ENCODE data around the gene HDAC3. TPM values are rescaled to one million over a fixed set of nuclear protein-coding genes. Genes with fewer than 3 reads are reported as not detected.

Gene HDAC3
- total and polyA plus RNA-seq, 8 donors: 17.8 to 68.9 (median 26.7) TPM

DNA sequence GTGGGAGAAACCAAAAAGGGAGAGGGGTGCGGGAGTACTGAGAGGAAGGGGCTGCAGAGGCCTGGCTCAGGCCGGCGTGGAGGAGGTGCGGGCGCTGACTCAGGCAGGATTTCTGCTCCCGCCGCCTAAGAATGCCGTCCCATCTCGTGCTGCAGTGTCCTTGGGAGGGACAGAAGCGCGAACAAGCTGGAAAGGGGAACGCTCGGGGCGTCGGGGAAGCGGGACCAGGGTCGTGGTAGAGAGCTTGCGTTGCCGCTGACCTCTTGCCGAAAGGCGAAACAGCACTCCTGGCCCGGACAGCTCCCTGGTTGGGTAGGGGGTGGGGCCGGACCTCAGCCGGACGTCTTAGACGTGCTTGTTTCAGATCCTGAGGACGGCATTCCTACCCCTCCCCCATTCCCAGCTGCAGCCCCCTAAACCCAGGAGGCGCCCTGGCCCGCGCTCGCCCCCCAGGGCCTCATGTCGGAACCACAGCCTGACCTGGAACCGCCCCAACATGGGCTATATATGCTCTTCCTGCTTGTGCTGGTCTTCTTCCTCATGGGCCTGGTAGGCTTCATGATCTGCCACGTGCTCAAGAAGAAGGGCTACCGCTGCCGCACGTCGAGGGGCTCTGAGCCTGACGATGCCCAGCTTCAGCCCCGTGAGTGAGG, 1.2 kb upstream of the HDAC3 start:
- no peaks in the 10 kb centered on the region for H3K27me3 ChIP-seq
- H3K27ac ChIP-seq: no peak overlapping the region
- H3K4me3 ChIP-seq: peak overlapping the region; percentile 53 to 90 (median 66)
- ATAC-seq (peak; percentile 51 to 64 (median 58)), FAIRE-seq (no peak), DNase-seq (peak; percentile 53 to 90 (median 69))
- H3K36me3 ChIP-seq: no peaks in the 10 kb centered on the region
- 9 to 10% methylated on average over 29 to 40 of the region's 40 CpGs for WGBS, 2 donors
- H3K4me1 ChIP-seq: peaks cover 8 to 17% (median 9%) of the 10 kb centered on the region in 3 donors
- intact Hi-C loops (cut with DNase I): no loop called here
- TF ChIP-seq, protein P1, sequence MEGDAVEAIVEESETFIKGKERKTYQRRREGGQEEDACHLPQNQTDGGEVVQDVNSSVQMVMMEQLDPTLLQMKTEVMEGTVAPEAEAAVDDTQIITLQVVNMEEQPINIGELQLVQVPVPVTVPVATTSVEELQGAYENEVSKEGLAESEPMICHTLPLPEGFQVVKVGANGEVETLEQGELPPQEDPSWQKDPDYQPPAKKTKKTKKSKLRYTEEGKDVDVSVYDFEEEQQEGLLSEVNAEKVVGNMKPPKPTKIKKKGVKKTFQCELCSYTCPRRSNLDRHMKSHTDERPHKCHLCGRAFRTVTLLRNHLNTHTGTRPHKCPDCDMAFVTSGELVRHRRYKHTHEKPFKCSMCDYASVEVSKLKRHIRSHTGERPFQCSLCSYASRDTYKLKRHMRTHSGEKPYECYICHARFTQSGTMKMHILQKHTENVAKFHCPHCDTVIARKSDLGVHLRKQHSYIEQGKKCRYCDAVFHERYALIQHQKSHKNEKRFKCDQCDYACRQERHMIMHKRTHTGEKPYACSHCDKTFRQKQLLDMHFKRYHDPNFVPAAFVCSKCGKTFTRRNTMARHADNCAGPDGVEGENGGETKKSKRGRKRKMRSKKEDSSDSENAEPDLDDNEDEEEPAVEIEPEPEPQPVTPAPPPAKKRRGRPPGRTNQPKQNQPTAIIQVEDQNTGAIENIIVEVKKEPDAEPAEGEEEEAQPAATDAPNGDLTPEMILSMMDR (IDR thresholded peaks at IDR 0.05): no peak
- no peaks in the 10 kb centered on the region for H3K9me3 ChIP-seq

DNA sequence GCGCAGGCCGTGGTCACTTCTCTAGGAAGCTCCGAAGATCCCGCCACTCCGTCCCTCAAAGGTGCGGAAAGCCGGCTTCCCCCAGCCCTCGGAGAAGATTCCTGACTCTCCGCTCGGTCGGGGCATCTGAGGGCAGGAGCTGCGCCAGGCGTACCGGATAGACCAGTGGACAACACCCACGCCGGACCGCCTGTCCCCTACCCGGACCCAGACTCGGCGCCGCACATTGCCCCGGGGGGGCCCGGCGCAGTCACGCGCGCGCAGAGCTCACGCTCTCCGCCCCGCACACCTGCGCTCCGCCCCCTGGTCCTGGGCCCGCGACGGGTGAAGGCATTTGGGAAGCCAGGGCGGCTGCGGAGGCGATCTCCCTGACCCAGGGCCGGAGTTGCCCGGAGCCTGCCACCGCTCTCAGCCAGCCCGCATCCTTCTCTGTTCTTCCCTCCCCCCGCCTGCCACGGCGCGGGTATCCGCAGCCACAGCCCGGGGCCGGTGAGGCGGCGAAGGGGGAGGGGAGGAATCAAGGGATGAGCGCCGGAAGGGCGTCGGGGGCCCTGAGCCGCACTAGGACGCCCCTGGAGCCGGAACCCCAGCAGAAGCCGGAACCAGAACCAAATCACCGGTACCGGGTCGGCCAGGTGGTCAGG, 596 bp upstream of the HDAC3 start:
- TF ChIP-seq, protein P1 (IDR thresholded peaks at IDR 0.05): no peak
- 0 to 1% methylated on average over 55 to 63 of the region's 63 CpGs for WGBS, 2 donors
- intact Hi-C loops (cut with DNase I): no loop called here
- Histone ChIP-seq H3K27me3 (no peaks in the 10 kb centered on the region), H3K4me1 (peaks cover 8 to 17% (median 9%) of the 10 kb centered on the region in 3 donors), H3K27ac (peak overlapping the region in 1 of 4 donors; percentile 50), H3K4me3 (peak overlapping the region; percentile 53 to 90 (median 66)), H3K36me3 (no peaks in the 10 kb centered on the region), H3K9me3 (no peaks in the 10 kb centered on the region)
- DNase-seq (peak in 3 of 6 donors; percentile 27 to 81 (median 61)), ATAC-seq (peak; percentile 31 to 50 (median 43)), FAIRE-seq (no peak)

DNA sequence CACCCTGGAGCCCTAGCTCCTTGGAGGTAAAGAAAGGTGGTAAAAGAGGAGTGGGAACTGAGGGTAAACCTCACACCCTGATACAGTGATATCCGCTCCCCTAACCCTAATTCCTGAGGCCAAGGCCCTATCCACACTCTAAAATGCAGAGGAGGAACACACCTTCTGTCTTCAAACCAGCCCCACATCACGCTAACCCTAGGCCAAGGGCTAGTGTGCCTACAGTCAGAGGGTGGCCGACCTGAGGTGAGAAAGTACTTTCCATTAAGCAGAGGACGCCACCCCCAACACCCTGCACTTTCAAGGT, 590 bp downstream of the HDAC3 start:
- Histone ChIP-seq H3K36me3 (no peaks in the 10 kb centered on the region), H3K4me3 (peak overlapping the region; percentile 53 to 90 (median 66)), H3K27ac (peak overlapping the region in 2 of 4 donors; percentile 5 to 56), H3K4me1 (peaks cover 8 to 17% (median 9%) of the 10 kb centered on the region in 3 donors), H3K27me3 (no peaks in the 10 kb centered on the region), H3K9me3 (no peaks in the 10 kb centered on the region)
- WGBS, 2 donors: 1 to 3% methylated on average over 4 of the region's 4 CpGs
- ATAC-seq (peak in 3 of 4 donors; percentile 2 to 5 (median 3)), DNase-seq (no peak), FAIRE-seq (no peak)
- intact Hi-C loops (cut with DNase I): no loop called here
- TF ChIP-seq, protein P1 (IDR thresholded peaks at IDR 0.05): no peak

DNA sequence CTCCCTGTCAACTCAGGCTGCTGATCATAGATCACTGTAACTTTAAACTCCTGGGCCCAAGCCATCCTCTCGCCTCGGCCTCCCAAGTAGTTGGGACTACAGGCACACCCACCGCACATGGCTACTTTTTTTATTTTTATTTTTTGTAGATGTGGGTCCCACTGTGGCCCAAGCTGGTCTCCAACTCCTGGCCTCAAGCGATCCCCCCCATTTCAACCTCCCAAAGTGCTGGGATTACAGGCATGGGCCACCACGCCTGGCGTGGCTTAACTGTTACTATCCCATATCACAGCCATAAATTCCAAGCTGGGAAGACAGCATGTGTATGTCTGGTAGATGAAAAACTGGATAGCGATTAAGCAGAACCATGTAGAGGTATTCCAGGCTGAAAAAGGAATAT, 1.0 kb downstream of the HDAC3 start:
- TF ChIP-seq, protein P1 (IDR thresholded peaks at IDR 0.05): no peak
- intact Hi-C loops (cut with DNase I): no loop called here
- Histone ChIP-seq H3K36me3 (no peaks in the 10 kb centered on the region), H3K4me1 (peaks cover 9 to 17% (median 13%) of the 10 kb centered on the region in 3 donors), H3K27ac (no peak overlapping the region), H3K27me3 (no peaks in the 10 kb centered on the region), H3K9me3 (no peaks in the 10 kb centered on the region), H3K4me3 (peak overlapping the region in 3 of 4 donors; percentile 66 to 90 (median 66))
- no peak for ATAC-seq
- WGBS, 2 donors: 43 to 56% methylated on average over 7 of the region's 7 CpGs
- no peak for DNase-seq
- FAIRE-seq: no peak

DNA sequence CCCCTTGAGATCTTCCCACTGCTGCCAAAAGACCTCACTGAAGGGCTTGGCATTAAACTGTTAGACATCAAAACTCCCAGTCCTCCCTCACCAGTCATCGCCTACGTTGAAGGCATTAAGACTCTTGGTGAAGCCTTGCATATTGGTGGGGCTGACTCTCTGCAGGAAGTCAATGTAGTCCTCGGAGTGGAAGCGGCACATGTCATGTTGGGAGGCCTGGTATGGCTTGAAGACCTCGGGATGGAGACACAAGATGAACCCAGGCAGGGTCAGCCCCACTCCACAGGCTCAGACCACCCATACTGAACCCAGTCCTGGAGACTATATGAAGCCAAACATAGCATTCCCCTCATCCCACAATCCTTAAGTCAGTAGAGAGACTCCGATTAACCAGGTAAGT, 1.9 kb downstream of the HDAC3 start:
- peaks cover 9 to 17% (median 13%) of the 10 kb centered on the region in 3 donors for H3K4me1 ChIP-seq
- FAIRE-seq: no peak
- no peaks in the 10 kb centered on the region for H3K27me3 ChIP-seq
- TF ChIP-seq, protein P1 (IDR thresholded peaks at IDR 0.05): no peak
- 90 to 91% methylated on average over 6 of the region's 6 CpGs for WGBS, 2 donors
- no peak for ATAC-seq
- no peaks in the 10 kb centered on the region for H3K36me3 ChIP-seq
- H3K9me3 ChIP-seq: no peaks in the 10 kb centered on the region
- no peak overlapping the region for H3K4me3 ChIP-seq
- intact Hi-C loops (cut with DNase I): no loop called here
- DNase-seq: no peak
- H3K27ac ChIP-seq: no peak overlapping the region
